ENCODE data around the gene GNG12.

- TF ChIP-seq GATA3 (IDR thresholded peaks at IDR 0.05; ENCODE audit: low read depth, low read length) (no peak), GATA2 (IDR thresholded peaks at IDR 0.05; ENCODE audit: low read depth, low read length) (no peak)
Measured at GRCh38 chr1:67766141-67766978, 66.9 kb downstream of the GNG12 start.

Data from SH-SY5Y (cell line).